ENCODE measurements around the gene ULBP3.
"Not testable (repeated sequence)": the region's sequence is repeated elsewhere in the genome, so short reads cannot be mapped to it uniquely, and the experiment has no call there.

The ULBP3 gene

GRCh38 chr6:150012846-150013784 lies 55.8 kb downstream of the ULBP3 start:
- H3K4me3 Mint-ChIP-seq; H3K36me3 Mint-ChIP-seq (ENCODE audit: low read depth); H3K9me3 Mint-ChIP-seq; H3K27ac Mint-ChIP-seq; DNase-seq (ENCODE audit: low spot score): not testable (repeated sequence)
- peaks cover 83% of the 10 kb centered on the region for H3K27me3 Mint-ChIP-seq (ENCODE audit: low read depth)
- peaks cover 10% of the 10 kb centered on the region for H3K4me1 Mint-ChIP-seq (ENCODE audit: low read depth)

Data from T-helper 2 cell treated with Interferon-gamma antibody and Interleukin-4, amounts not matched to agents 5 μg/mL and 100 μg/mL, for 36 hours (primary cell).